Endothelial cell (in vitro differentiated cells): ENCODE results near the gene B4GALT1. TPM values are rescaled to one million over a fixed set of nuclear protein-coding genes. Genes with fewer than 3 reads are reported as not detected.
"Not testable (repeated sequence)": the region's sequence is repeated elsewhere in the genome, so short reads cannot be mapped to it uniquely, and the experiment has no call there.

Source experiments
- DNase-seq: peaks from one replicate; pipeline ENCODE4 v3.0.0; 2021; ENCODE audit warnings: low spot score
- H3K27ac Mint-ChIP-seq: one replicate; pipeline ENCODE4 v1.8.0; 2021; ENCODE audit warnings: mixed read lengths, inconsistent platforms; ENCODE audit not compliant: unreplicated experiment
- H3K27me3 Mint-ChIP-seq: one replicate; pipeline ENCODE4 v1.8.0; 2021; ENCODE audit warnings: mild to moderate bottlenecking, moderate library complexity, mixed read lengths, inconsistent platforms; ENCODE audit not compliant: unreplicated experiment
- H3K36me3 Mint-ChIP-seq: one replicate; pipeline ENCODE4 v1.8.0; 2021; ENCODE audit warnings: mild to moderate bottlenecking, low read depth, mixed read lengths, inconsistent platforms; ENCODE audit not compliant: unreplicated experiment
- H3K4me1 Mint-ChIP-seq: one replicate; pipeline ENCODE4 v1.8.0; 2021; ENCODE audit warnings: mild to moderate bottlenecking, mixed read lengths, inconsistent platforms; ENCODE audit not compliant: unreplicated experiment
- H3K4me3 Mint-ChIP-seq: one replicate; pipeline ENCODE4 v1.8.0; 2021; ENCODE audit warnings: mild to moderate bottlenecking, mixed read lengths, inconsistent platforms; ENCODE audit not compliant: unreplicated experiment
- H3K9me3 Mint-ChIP-seq: one replicate; pipeline ENCODE4 v1.8.0; 2021; ENCODE audit warnings: mixed read lengths, inconsistent platforms; ENCODE audit not compliant: unreplicated experiment
- total RNA-seq: library from RNA; stranded (reverse); fragmentation: NEBNext Ultra II Directional; extraction: Animal tissue kit (Norgen Biotek cat#: 25700); gene quantifications from one replicate; pipeline ENCODE4 v1.2.1, GENCODE V29; 2021; ENCODE audit not compliant: unreplicated experiment
- TF ChIP-seq, protein P1 (sequence below): fragments of 200-600 bp; sonication (generic); IDR thresholded peaks from one replicate; pipeline ENCODE4 v1.5.0; 2021; ENCODE audit warnings: antibody characterized with exemption; ENCODE audit not compliant: unreplicated experiment

Gene B4GALT1
- total RNA-seq, 1 donor from 2014 or later = 86.7 TPM

DNA sequence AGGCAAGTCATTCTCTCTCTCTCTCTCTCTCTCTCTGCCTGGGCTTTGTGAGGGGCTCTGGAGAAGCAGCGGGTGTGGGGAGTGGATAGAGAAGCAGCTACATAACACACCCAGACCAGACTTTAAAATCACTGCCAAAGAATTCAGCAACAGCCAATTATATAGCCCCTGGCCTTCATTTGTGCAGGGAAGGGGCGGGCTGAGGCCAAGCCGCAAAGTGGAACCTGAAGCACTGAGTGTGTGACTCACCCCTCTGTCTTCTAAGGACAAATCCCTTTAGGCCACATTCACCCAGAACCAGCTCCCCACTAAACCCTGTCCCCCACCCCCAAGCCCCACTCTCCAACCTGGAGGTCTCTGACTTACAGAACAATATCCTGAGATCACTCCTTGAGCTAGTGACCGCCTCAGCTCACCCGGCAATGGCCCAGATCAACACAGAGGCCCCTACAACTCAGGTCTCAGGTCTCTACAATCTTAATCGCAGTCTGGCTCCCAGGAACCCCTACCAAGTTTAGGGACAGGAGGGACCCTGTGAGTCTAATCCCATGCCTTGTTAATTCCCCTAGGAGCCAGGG lies 6.0 kb downstream of the B4GALT1 start:
- H3K4me3 Mint-ChIP-seq = no peak overlapping the region
- TF ChIP-seq, protein P1, sequence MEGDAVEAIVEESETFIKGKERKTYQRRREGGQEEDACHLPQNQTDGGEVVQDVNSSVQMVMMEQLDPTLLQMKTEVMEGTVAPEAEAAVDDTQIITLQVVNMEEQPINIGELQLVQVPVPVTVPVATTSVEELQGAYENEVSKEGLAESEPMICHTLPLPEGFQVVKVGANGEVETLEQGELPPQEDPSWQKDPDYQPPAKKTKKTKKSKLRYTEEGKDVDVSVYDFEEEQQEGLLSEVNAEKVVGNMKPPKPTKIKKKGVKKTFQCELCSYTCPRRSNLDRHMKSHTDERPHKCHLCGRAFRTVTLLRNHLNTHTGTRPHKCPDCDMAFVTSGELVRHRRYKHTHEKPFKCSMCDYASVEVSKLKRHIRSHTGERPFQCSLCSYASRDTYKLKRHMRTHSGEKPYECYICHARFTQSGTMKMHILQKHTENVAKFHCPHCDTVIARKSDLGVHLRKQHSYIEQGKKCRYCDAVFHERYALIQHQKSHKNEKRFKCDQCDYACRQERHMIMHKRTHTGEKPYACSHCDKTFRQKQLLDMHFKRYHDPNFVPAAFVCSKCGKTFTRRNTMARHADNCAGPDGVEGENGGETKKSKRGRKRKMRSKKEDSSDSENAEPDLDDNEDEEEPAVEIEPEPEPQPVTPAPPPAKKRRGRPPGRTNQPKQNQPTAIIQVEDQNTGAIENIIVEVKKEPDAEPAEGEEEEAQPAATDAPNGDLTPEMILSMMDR = no peak
- H3K9me3 Mint-ChIP-seq = no peaks in the 10 kb centered on the region
- peaks cover 77% of the 10 kb centered on the region for H3K4me1 Mint-ChIP-seq
- DNase-seq = no peak
- H3K27me3 Mint-ChIP-seq = peaks cover 11% of the 10 kb centered on the region
- peaks cover 5% of the 10 kb centered on the region for H3K36me3 Mint-ChIP-seq
- H3K27ac Mint-ChIP-seq = peak overlapping the region; percentile 61

DNA sequence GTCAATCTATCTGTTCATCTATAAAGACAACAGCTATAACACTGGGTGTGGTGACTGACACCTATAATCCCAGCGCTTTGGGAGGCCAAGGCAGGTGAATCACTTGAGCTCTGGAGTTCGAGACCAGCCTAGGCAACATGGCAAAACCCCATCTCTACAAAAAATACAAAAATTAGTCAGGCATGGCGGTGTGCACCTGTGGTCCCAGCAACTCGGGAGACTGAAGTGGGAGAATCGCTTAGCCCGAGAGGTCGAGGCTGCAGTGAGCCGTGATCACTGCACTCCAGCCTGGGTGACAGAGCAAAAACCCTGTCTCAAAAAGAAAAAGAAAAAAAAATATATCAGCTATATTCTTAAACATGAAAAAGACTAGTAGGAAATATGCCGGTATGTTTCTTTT lies 6.7 kb downstream of the B4GALT1 start:
- not testable (repeated sequence) for H3K4me3 Mint-ChIP-seq, H3K9me3 Mint-ChIP-seq, DNase-seq
- Mint-ChIP-seq H3K27me3 (peaks cover 11% of the 10 kb centered on the region), H3K4me1 (peaks cover 75% of the 10 kb centered on the region), H3K27ac (peak overlapping the region; percentile 61), H3K36me3 (peaks cover 10% of the 10 kb centered on the region)

DNA sequence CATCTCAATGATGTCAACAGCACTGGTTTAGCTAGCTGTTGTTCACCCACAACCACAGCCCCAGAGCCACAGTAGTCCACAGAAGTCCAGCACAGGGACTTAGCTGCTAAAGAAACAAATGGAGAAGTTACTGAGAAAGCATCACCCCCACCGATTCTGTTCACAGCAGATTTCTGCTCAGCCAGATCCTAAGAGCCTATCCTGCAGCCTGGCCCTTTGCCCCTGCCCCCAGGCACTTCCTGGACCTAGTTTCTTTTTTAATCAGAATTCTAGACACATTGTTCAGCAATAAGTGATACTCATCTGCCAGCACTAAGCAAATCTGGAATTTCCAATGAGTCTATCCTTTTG lies 7.4 kb downstream of the B4GALT1 start:
- no peak for DNase-seq
- Mint-ChIP-seq H3K4me3 (peak overlapping the region; percentile 39), H3K4me1 (peaks cover 74% of the 10 kb centered on the region), H3K36me3 (peaks cover 11% of the 10 kb centered on the region), H3K27me3 (peaks cover 11% of the 10 kb centered on the region), H3K27ac (peak overlapping the region; percentile 96), H3K9me3 (no peaks in the 10 kb centered on the region)
- TF ChIP-seq, protein P1 = no peak

DNA sequence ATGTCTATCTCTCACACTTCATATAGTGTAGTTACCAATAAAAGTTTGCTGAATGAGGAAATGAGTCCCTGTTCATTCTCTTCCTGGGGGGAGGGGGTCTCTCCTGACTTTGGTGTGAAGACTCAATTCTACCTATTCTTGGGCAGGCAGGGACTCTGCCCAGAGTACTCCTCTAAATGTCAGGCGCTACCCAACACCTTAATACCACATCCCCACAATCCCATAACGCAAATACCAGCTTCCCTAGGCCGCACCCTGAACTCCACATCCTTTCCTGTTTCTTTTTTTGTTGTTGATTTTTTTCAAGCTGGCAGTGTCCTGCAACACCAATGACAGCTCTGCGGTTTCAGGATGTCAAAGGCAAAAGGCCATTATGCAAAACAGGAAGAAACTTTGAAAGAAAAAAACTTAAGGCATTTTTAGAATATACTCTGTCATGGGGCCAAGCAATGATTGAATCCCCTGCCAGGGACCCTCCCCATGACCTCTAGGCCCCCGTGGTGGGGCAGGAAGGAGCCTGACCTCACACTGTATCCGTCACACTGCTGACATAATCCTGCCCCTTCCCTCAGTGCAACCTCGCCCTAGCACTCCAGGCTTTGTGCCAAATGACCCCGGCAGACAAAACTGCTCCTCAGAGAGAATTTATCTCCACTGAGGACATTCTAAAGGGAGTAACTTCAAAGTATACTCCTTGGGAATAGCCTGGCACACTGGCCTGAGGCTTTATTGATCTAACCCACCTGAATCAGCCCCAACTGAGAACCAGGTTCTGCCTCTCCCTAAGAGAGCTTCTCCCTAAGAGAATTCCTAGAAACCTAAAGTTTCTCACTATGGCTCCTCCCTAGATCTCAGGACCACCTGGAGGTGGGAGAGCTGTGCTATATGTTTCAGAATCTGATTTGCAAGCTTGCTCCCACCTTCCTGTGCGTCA lies 8.0 kb downstream of the B4GALT1 start:
- peak; percentile 47 for DNase-seq
- no peaks in the 10 kb centered on the region for H3K9me3 Mint-ChIP-seq
- peaks cover 7% of the 10 kb centered on the region for H3K27me3 Mint-ChIP-seq
- TF ChIP-seq, protein P1 = no peak
- peaks cover 74% of the 10 kb centered on the region for H3K4me1 Mint-ChIP-seq
- peak overlapping the region; percentile 96 for H3K27ac Mint-ChIP-seq
- H3K4me3 Mint-ChIP-seq = peak overlapping the region; percentile 39
- peaks cover 11% of the 10 kb centered on the region for H3K36me3 Mint-ChIP-seq

DNA sequence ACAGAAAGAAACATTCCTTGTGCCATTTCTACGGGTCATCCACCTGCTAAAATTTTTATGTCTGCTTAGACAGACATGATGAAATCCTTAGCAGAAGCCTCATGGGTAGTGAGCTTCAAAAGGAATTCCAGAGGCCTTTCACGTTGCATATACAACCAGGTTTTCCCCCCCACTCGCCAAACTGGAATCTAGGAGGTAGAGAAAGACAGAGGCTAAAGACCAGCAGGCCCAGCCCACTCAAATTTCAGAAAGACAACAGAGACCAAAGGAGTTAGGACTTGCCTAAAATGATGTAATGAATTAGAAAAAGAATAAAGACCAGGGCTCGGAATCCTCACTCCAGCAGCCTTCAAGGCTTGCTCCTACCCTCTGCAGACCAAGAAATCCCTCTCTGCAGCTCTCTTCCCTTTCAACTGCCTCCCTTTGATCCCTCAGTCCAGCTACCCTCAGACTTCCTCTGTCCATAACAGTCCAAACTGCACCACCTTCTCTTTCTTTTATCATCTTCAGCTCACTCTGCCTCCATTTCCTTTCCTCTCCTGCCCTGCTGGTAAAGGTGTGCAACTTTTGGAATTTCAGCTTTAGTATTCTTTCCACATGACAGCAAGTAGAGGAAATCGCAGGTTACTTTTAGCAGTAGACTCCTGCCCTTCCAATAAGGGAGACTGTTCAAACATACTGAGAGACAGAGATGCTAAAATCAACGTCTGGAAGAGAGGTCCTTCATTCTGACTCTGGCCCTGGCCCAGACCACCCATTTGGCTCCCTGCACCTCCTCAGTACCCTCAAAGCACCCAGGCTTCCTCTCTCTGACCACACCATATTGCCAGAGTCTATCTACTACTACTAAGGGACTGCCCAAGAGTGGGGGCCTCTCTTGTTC lies 8.9 kb downstream of the B4GALT1 start:
- H3K27ac Mint-ChIP-seq = peak overlapping the region; percentile 96
- H3K27me3 Mint-ChIP-seq = peaks cover 7% of the 10 kb centered on the region
- DNase-seq = no peak
- TF ChIP-seq, protein P1 = no peak
- peak overlapping the region; percentile 39 for H3K4me3 Mint-ChIP-seq
- peaks cover 11% of the 10 kb centered on the region for H3K36me3 Mint-ChIP-seq
- H3K9me3 Mint-ChIP-seq = no peaks in the 10 kb centered on the region
- peaks cover 77% of the 10 kb centered on the region for H3K4me1 Mint-ChIP-seq
